ENCODE measurements around the gene GREB1L.

DNA sequence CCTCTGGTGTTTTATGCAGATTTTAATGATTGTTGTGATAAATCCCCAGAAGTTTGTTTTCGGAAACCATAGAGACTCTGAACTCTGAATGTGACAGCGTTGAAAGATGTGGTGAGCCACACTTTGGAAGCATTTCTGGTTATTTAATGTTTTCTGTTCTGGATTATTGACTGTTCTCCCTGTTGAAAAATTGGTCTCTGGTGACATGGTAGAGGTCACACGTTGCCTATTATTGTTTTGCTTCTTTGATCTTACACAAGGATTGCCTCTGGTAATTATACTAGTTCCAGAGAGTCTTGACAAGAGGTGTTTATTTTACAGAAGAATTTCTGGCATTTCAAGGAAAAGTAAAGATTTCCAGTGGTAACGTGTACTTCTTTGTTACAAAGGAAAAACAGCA lies 127.1 kb downstream of the GREB1L start:
- TF ChIP-seq, protein P1, sequence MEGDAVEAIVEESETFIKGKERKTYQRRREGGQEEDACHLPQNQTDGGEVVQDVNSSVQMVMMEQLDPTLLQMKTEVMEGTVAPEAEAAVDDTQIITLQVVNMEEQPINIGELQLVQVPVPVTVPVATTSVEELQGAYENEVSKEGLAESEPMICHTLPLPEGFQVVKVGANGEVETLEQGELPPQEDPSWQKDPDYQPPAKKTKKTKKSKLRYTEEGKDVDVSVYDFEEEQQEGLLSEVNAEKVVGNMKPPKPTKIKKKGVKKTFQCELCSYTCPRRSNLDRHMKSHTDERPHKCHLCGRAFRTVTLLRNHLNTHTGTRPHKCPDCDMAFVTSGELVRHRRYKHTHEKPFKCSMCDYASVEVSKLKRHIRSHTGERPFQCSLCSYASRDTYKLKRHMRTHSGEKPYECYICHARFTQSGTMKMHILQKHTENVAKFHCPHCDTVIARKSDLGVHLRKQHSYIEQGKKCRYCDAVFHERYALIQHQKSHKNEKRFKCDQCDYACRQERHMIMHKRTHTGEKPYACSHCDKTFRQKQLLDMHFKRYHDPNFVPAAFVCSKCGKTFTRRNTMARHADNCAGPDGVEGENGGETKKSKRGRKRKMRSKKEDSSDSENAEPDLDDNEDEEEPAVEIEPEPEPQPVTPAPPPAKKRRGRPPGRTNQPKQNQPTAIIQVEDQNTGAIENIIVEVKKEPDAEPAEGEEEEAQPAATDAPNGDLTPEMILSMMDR (IDR thresholded peaks at IDR 0.05) = no peak
- TF ChIP-seq POLR2A (IDR thresholded peaks at IDR 0.05) (no peak), EP300 (IDR thresholded peaks at IDR 0.05) (no peak)

All from tibial nerve (tissue), 4 donors.